GM18499 (cell line): ENCODE results near the gene SCNN1A.

Source experiments
- ATAC-seq: cut with Tn5 transposase; IDR thresholded peaks from one replicate; pipeline ENCODE4 v1.9.1; 2021; ENCODE audit warnings: moderate number of reproducible peaks; ENCODE audit not compliant: insufficient read depth, unreplicated experiment

Gene SCNN1A

DNA sequence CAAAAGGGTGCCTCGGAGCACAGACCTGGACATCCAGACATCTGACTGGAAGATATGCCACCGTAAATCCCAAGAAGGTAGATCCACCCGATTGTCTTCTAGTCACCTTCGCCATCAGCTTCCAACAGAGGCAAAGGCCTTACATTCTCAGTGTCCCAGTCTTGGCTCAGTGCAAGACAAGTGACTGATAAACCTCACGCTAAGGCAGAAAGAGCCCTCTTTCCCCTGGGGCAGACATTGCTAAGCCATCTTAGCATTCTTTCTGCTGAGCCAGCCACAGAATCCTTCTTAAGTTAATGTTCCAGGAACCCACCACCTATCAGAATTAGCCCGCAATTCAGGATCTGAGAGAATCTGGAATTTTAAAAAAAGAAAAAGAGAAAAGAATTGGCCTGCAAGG, 69.2 kb downstream of the SCNN1A start:
- ATAC-seq, result no peak

DNA sequence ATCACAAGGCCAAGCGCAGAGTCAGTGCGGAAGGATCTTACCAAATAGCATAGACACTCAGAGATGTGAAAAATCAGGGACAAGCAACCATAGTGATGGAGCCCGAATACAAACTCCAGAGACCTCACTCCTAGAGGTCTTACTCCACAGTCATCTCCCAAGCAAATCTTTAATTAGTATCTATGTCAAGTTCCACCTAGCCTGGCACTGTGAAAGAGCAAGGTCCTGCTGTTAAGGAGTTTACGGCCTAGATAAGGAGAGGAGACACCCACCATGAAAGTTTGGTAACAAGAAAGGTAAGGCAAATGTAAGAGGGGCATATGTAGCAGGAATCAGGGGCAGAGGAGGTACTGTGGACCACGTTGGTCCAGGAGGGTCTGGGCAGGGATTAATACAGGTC, 72.3 kb downstream of the SCNN1A start:
- ATAC-seq, result no peak

DNA sequence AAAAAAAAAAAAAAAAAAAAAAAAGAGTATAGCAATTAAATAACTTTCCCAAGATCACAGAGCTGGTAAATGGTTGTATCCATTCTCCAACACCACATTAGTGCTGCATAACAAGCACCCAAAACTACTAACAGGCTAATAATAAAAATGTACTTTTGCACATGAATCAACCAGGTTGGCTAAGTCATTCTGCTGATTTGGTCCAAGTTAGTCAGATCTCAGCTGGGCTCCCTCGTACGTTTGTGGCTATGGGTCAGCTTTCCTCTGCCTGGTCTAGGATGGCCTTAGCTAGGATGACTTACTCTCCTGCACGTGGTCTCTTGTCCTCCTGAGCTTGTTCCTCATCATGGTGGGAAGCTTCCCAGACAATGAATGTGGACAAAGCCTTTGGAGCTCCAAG, 72.7 kb downstream of the SCNN1A start:
- no peak for ATAC-seq

GRCh38 chr12:6301721-6302120, 73.6 kb downstream of the SCNN1A start:
- no peak for ATAC-seq

GRCh38 chr12:6297170-6297569, 78.2 kb downstream of the SCNN1A start:
- no peak for ATAC-seq
